Caco-2 (cell line): Measurements from ENCODE around the gene CYP46A1. TPM values are rescaled to one million over a fixed set of nuclear protein-coding genes. Genes with fewer than 3 reads are reported as not detected.

Experiments
- BruUV-seq: library from RNA; stranded (reverse); fragments of 400-500 nt; replicated peaks from 2 replicates; lab custom pipeline; 2021; lab: Mats Ljungman, UMichigan
- CTCF ChIA-PET: fragments of 300-600 bp; sonication (Branson Sonifier 250); formaldehyde crosslinking; loops from one replicate; lab custom pipeline; 2022; ENCODE audit warnings: antibody characterized with exemption; lab: Charles Lee
- POLR2A ChIA-PET: fragments of 300-600 bp; sonication (Branson Sonifier 250); formaldehyde crosslinking; loops from one replicate; lab custom pipeline; 2022; ENCODE audit warnings: antibody characterized with exemption; lab: Charles Lee
- DNase-seq, 2 experiments: peaks; one replicate each; pipeline versions ENCODE4 v3.0.0 to v3.0.0-alpha.2; 2020 to 2022
- H3K27me3 ChIP-seq: replicated peaks from 2 replicates; pipeline ENCODE4 v1.6.0; 2011; ENCODE audit warnings: low read length; ENCODE audit not compliant: control insufficient read depth, insufficient read depth
- H3K36me3 ChIP-seq: 2 replicates; pipeline ENCODE4 v1.5.1; 2011; ENCODE audit warnings: low read length; ENCODE audit not compliant: control insufficient read depth, insufficient read depth
- H3K4me1 ChIP-seq: fragments of 250-450 bp; sonication (Bioruptor Pico); 2 replicates; pipeline ENCODE4 v1.5.1; 2020; ENCODE audit warnings: mild to moderate bottlenecking
- H3K4me3 ChIP-seq: 2 replicates; pipeline ENCODE4 v1.5.1; 2011; ENCODE audit warnings: low read depth, mild to moderate bottlenecking, control low read depth, low read length
- H3K9me3 ChIP-seq: fragments of 250-450 bp; sonication (Bioruptor Pico); 2 replicates; pipeline ENCODE4 v1.5.1; 2020; ENCODE audit warnings: mild to moderate bottlenecking, moderate library complexity
- H3K27ac Mint-ChIP-seq: one replicate; pipeline ENCODE4 v1.8.0; 2022; ENCODE audit warnings: mixed read lengths; ENCODE audit not compliant: unreplicated experiment
- H3K27me3 Mint-ChIP-seq: one replicate; pipeline ENCODE4 v1.8.0; 2022; ENCODE audit warnings: mixed read lengths; ENCODE audit not compliant: insufficient read depth, unreplicated experiment
- H3K36me3 Mint-ChIP-seq: one replicate; pipeline ENCODE4 v1.8.0; 2022; ENCODE audit warnings: mild to moderate bottlenecking, mixed read lengths; ENCODE audit not compliant: insufficient read depth, unreplicated experiment
- H3K4me1 Mint-ChIP-seq: one replicate; pipeline ENCODE4 v1.8.0; 2022; ENCODE audit warnings: low read depth, mixed read lengths; ENCODE audit not compliant: unreplicated experiment
- H3K4me3 Mint-ChIP-seq: one replicate; pipeline ENCODE4 v1.8.0; 2022; ENCODE audit warnings: mild to moderate bottlenecking, moderate library complexity, mixed read lengths; ENCODE audit not compliant: unreplicated experiment
- H3K9me3 Mint-ChIP-seq: one replicate; pipeline ENCODE4 v1.8.0; 2022; ENCODE audit warnings: mixed read lengths; ENCODE audit not compliant: unreplicated experiment
- intact Hi-C: fragments of 100-400 bp; cut with micrococcal nuclease; formaldehyde crosslinking; loops from one replicate; pipeline ENCODE4 v1.10.0; 2022; ENCODE audit not compliant: unreplicated experiment
- total RNA-seq: library from RNA; stranded (reverse); gene quantifications from 2 replicates; pipeline ENCODE4 v1.2.3, GENCODE V29; 2022
- TF ChIP-seq, protein P1 (sequence below), 2 experiments: fragments of 200-600 bp in 1 of 2; IDR thresholded peaks; 1 replicate in 1 of 2; 2 replicates in 1 of 2; pipeline versions ENCODE4 v1.5.1 to v1.8.0; 2011 to 2022; ENCODE audit warnings: antibody characterized with exemption in 1 of 2, control low read depth in 1 of 2, inconsistent platforms in 1 of 2, low read depth in 1 of 2, low read length in 1 of 2, mild to moderate bottlenecking in 1 of 2, moderate library complexity in 1 of 2; ENCODE audit not compliant: insufficient read depth in 1 of 2, severe bottlenecking in 1 of 2, unreplicated experiment in 1 of 2

Gene CYP46A1
- total RNA-seq, 1 experiment from 2014 or later, result 0.09 TPM

DNA sequence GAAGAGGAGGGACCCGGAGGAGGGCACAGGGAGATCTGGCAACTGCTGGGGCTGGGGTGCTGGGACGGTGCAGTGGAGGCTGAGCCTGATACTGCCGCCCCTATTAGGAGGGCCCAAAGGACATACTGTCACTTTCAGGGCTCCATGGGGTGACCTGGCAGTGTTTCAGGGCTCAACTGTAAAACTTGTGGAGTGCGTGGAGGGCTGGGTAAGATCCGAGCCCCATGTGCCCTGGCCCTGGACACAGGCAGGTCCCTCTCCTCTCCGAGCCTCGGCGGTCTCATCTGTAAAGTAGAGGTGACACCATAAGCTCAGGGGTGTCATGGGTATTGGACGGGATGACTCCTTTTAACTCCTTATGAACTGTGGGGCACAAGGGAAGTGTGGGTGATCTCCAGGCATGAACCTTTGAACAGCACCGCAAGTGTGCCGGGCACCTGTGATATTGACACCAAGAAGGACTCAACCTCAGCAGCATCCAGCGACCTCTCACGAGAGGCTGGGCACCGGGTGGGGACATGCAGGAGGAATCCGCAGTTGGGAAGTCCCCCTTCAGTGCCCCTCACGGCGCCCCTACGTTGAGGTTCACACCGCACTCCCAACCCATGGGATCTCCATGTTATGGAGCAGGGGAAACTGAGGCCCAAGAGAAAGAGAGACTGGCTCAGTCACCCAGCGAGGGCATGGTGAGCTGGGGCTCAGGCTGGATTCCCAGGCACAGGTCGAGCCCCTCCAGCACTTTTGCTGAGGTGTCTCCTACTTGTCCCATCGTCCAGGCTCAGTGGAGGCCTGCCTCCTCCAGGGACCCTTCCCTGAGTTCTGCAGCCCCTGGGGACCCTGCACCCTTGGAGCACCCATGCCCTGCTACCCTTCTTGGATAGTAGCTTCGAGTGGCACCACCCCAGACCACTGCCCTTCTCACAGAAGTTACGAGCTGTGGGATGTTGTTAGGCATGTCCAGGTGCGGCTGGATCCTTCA is 58.7 kb downstream of the CYP46A1 start:
- peaks cover 2% of the 10 kb centered on the region for H3K27me3 Mint-ChIP-seq
- ChIA-PET CTCF (no interaction called here), POLR2A (no interaction called here)

DNA sequence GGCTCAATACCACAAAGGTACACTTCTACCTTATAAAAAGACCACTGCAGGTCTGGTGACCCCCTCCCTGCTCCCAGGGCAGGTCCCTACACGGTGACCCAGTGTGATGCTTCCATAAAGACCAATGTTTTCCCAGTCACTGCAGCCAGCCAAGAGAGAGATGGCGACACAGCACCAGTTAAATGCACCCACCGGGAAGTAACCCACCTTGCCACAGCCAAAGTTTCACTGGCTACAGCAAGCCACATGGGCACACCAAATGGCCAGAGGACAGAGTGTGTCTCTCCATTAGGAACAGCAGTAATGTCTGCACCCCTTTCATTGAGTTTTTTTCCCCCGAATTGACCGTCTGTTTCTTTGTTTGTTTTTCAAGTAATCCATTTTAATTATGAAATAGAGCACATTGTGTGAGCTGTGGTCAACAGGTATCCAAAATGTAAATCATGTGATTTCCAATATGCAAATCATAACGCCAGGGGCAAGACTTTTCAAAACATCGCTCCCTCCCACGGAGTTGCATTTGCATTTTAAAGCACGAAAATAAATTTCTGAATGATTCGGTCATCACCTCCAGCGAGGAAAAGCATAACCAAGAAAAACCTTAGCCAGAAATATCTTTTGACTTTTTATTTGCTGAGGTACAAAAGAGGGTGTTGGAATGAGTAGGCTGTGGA is 60.2 kb downstream of the CYP46A1 start:
- POLR2A ChIA-PET, result no interaction called here
- Mint-ChIP-seq H3K27ac (no peak overlapping the region), H3K36me3 (no peaks in the 10 kb centered on the region), H3K4me3 (no peak overlapping the region), H3K4me1 (no peaks in the 10 kb centered on the region), H3K9me3 (no peaks in the 10 kb centered on the region), H3K27me3 (peaks cover 2% of the 10 kb centered on the region)
- Histone ChIP-seq H3K36me3 (no peaks in the 10 kb centered on the region), H3K4me1 (no peaks in the 10 kb centered on the region), H3K9me3 (no peaks in the 10 kb centered on the region), H3K4me3 (no peak overlapping the region), H3K27me3 (no peaks in the 10 kb centered on the region)
- CTCF ChIA-PET, result no interaction called here
- no TSS peak for BruUV-seq
- TF ChIP-seq, protein P1, sequence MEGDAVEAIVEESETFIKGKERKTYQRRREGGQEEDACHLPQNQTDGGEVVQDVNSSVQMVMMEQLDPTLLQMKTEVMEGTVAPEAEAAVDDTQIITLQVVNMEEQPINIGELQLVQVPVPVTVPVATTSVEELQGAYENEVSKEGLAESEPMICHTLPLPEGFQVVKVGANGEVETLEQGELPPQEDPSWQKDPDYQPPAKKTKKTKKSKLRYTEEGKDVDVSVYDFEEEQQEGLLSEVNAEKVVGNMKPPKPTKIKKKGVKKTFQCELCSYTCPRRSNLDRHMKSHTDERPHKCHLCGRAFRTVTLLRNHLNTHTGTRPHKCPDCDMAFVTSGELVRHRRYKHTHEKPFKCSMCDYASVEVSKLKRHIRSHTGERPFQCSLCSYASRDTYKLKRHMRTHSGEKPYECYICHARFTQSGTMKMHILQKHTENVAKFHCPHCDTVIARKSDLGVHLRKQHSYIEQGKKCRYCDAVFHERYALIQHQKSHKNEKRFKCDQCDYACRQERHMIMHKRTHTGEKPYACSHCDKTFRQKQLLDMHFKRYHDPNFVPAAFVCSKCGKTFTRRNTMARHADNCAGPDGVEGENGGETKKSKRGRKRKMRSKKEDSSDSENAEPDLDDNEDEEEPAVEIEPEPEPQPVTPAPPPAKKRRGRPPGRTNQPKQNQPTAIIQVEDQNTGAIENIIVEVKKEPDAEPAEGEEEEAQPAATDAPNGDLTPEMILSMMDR (IDR thresholded peaks at IDR 0.05; ENCODE audit: insufficient read depth in 1 of 2, low read depth in 1 of 2, low read length in 1 of 2, severe bottlenecking in 1 of 2, unreplicated experiment in 1 of 2), result peak in 1 of 2 experiments; percentile 27
- intact Hi-C loops, result no loop called here
- peak in 1 of 2 experiments; percentile 18 for DNase-seq

More for the DNA sequence above, 58.7 kb downstream of the CYP46A1 start:
- H3K36me3 Mint-ChIP-seq, result no peaks in the 10 kb centered on the region
- H3K4me3 ChIP-seq, result no peak overlapping the region
- intact Hi-C loops, result no loop called here
- H3K4me3 Mint-ChIP-seq, result no peak overlapping the region
- no peaks in the 10 kb centered on the region for H3K4me1 ChIP-seq
- no peaks in the 10 kb centered on the region for H3K9me3 ChIP-seq
- no peaks in the 10 kb centered on the region for H3K9me3 Mint-ChIP-seq
- DNase-seq, result no peak
- H3K27ac Mint-ChIP-seq, result no peak overlapping the region
- no peaks in the 10 kb centered on the region for H3K27me3 ChIP-seq
- BruUV-seq, result no TSS peak
- H3K36me3 ChIP-seq, result no peaks in the 10 kb centered on the region
- no peaks in the 10 kb centered on the region for H3K4me1 Mint-ChIP-seq
- TF ChIP-seq, protein P1 (IDR thresholded peaks at IDR 0.05; ENCODE audit: insufficient read depth in 1 of 2, low read depth in 1 of 2, low read length in 1 of 2, severe bottlenecking in 1 of 2, unreplicated experiment in 1 of 2), result no peak

DNA sequence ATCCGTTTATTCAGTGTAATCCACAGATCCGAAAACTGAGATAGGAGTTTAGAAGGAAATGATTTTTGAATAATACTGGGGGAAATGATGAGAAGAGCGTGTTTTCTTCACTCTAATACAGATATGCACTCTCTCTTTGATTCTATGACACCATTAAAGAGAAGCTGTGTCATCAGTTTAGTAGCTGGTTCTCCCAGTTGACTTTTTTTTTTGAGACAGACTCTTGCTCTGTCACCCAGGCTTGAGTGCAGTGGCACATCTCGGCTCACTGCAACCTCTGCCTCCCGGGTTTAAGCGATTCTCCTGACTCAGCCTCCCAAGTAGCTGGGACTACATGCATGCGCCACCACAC is 60.8 kb downstream of the CYP46A1 start:
- Mint-ChIP-seq H3K27me3 (peaks cover 2% of the 10 kb centered on the region), H3K27ac (no peak overlapping the region), H3K4me1 (no peaks in the 10 kb centered on the region), H3K9me3 (no peaks in the 10 kb centered on the region), H3K4me3 (no peak overlapping the region), H3K36me3 (no peaks in the 10 kb centered on the region)
- no peak for DNase-seq
- ChIA-PET CTCF (no interaction called here), POLR2A (no interaction called here)
- Histone ChIP-seq H3K4me3 (no peak overlapping the region), H3K4me1 (no peaks in the 10 kb centered on the region), H3K36me3 (no peaks in the 10 kb centered on the region), H3K27me3 (no peaks in the 10 kb centered on the region), H3K9me3 (no peaks in the 10 kb centered on the region)
- TF ChIP-seq, protein P1 (IDR thresholded peaks at IDR 0.05; ENCODE audit: insufficient read depth in 1 of 2, low read depth in 1 of 2, low read length in 1 of 2, severe bottlenecking in 1 of 2, unreplicated experiment in 1 of 2), result no peak
- intact Hi-C loops, result no loop called here
- no TSS peak for BruUV-seq
